HT1080 (cell line): Measurements from ENCODE around the gene RAMAC. TPM values are rescaled to one million over a fixed set of nuclear protein-coding genes. Genes with fewer than 3 reads are reported as not detected.
"Not testable (repeated sequence)": the region's sequence is repeated elsewhere in the genome, so short reads cannot be mapped to it uniquely, and the experiment has no call there.

Source experiments
- DNase-seq: peaks from one replicate; pipeline ENCODE4 v3.0.0-alpha.2; 2015; ENCODE audit warnings: low read depth
- total RNA-seq: library from RNA; depleted of rRNA; stranded (reverse); fragments of >200 nt; shearing (Covaris generic); gene quantifications from 2 replicates; pipeline ENCODE4 v1.2.3, GENCODE V29; 2014; rRNA removed

RAMAC gene
- total RNA-seq, 1 experiment from 2014 or later: 37.6 TPM

GRCh38 chr15:83012076-83012426, 26.0 kb downstream of the RAMAC start:
- no peak for DNase-seq

GRCh38 chr15:83012636-83013035, 26.6 kb downstream of the RAMAC start:
- DNase-seq: no peak

GRCh38 chr15:83014205-83014653, 28.2 kb downstream of the RAMAC start:
- DNase-seq: no peak

- DNase-seq: no peak
Measured at GRCh38 chr15:83015361-83015760, 29.4 kb downstream of the RAMAC start.

GRCh38 chr15:83016906-83017305, 30.9 kb downstream of the RAMAC start:
- no peak for DNase-seq

- no peak for DNase-seq
Measured at GRCh38 chr15:83018436-83018835, 32.4 kb downstream of the RAMAC start.

GRCh38 chr15:83030021-83030420, 44.0 kb downstream of the RAMAC start:
- DNase-seq: peak; percentile 36

- not testable (repeated sequence) for DNase-seq
Measured at GRCh38 chr15:83031234-83031633, 45.2 kb downstream of the RAMAC start.

- no peak for DNase-seq
Measured at GRCh38 chr15:83036253-83036652, 50.2 kb downstream of the RAMAC start.

GRCh38 chr15:83039206-83039605, 53.2 kb downstream of the RAMAC start:
- no peak for DNase-seq

Other genes with a start within 250 kb of the RAMAC start
- not detected in 2 replicates for gene FSD2, start 180.1 kb upstream of the RAMAC start, total RNA-seq
- gene WHAMM, start 176.6 kb upstream of the RAMAC start, total RNA-seq: 2.9 and 3.6 TPM in 2 replicates
- 27.1 and 28.6 TPM in 2 replicates for gene HOMER2, start 33.5 kb upstream of the RAMAC start, total RNA-seq
- 47.0 and 58.0 TPM in 2 replicates for gene C15orf40, start 25.4 kb downstream of the RAMAC start, total RNA-seq
- gene BTBD1, start 81.0 kb downstream of the RAMAC start, total RNA-seq: 95.0 and 108 TPM in 2 replicates
- not detected in 2 replicates for gene TM6SF1, start 121.4 kb downstream of the RAMAC start, total RNA-seq
- 39.8 and 47.8 TPM in 2 replicates for gene HDGFL3, start 221.6 kb downstream of the RAMAC start, total RNA-seq